ENCODE results near the gene CNOT1. TPM values are rescaled to one million over a fixed set of nuclear protein-coding genes. Genes with fewer than 3 reads are reported as not detected.

CNOT1 gene
- total RNA-seq, 1 donor from 2014 or later = 266 TPM

GRCh38 chr16:58647107-58647506, 17.5 kb upstream of the CNOT1 start:
- peaks cover 5% of the 10 kb centered on the region for H3K4me1 Mint-ChIP-seq
- intact Hi-C loops (cut with micrococcal nuclease) = no loop called here
- DNase-seq = no peak
- no peaks in the 10 kb centered on the region for H3K9me3 Mint-ChIP-seq
- no peak overlapping the region for H3K4me3 Mint-ChIP-seq
- no peak for TF ChIP-seq CTCF (IDR thresholded peaks at IDR 0.05)
- no peaks in the 10 kb centered on the region for H3K36me3 Mint-ChIP-seq (ENCODE audit: low read depth)
- ChIA-PET POLR2A (no interaction called here), CTCF (no interaction called here)
- H3K27me3 Mint-ChIP-seq = no peaks in the 10 kb centered on the region
- no peak overlapping the region for H3K27ac Mint-ChIP-seq
- no peak for ATAC-seq (ENCODE audit: low read depth)

- POLR2A ChIA-PET = no interaction called here
- no peaks in the 10 kb centered on the region for H3K27me3 Mint-ChIP-seq
- DNase-seq (no peak), ATAC-seq (ENCODE audit: low read depth) (no peak)
- intact Hi-C loops (cut with micrococcal nuclease) = no loop called here
- no peaks in the 10 kb centered on the region for H3K9me3 Mint-ChIP-seq
- H3K4me1 Mint-ChIP-seq = no peaks in the 10 kb centered on the region
- no peak overlapping the region for H3K4me3 Mint-ChIP-seq
- no peaks in the 10 kb centered on the region for H3K36me3 Mint-ChIP-seq (ENCODE audit: low read depth)
- no peak overlapping the region for H3K27ac Mint-ChIP-seq
- CTCF ChIA-PET = no interaction called here
- TF ChIP-seq CTCF (IDR thresholded peaks at IDR 0.05) = no peak
These were observed 15.3 kb upstream of the CNOT1 start for GRCh38 chr16:58644765-58645487.

GRCh38 chr16:58644108-58644507, 14.5 kb upstream of the CNOT1 start:
- no peak for DNase-seq
- H3K4me1 Mint-ChIP-seq = no peaks in the 10 kb centered on the region
- H3K27ac Mint-ChIP-seq = no peak overlapping the region
- POLR2A ChIA-PET = no interaction called here
- H3K9me3 Mint-ChIP-seq = no peaks in the 10 kb centered on the region
- no peak overlapping the region for H3K4me3 Mint-ChIP-seq
- no peaks in the 10 kb centered on the region for H3K36me3 Mint-ChIP-seq (ENCODE audit: low read depth)
- no peak for ATAC-seq (ENCODE audit: low read depth)
- intact Hi-C loops (cut with micrococcal nuclease) = no loop called here
- TF ChIP-seq CTCF (IDR thresholded peaks at IDR 0.05) = no peak
- no peaks in the 10 kb centered on the region for H3K27me3 Mint-ChIP-seq
- CTCF ChIA-PET = no interaction called here

GRCh38 chr16:58640949-58641348, 11.3 kb upstream of the CNOT1 start:
- ChIA-PET POLR2A (no interaction called here), CTCF (no interaction called here)
- Mint-ChIP-seq H3K36me3 (ENCODE audit: low read depth) (no peaks in the 10 kb centered on the region), H3K4me1 (no peaks in the 10 kb centered on the region), H3K9me3 (no peaks in the 10 kb centered on the region), H3K4me3 (no peak overlapping the region), H3K27me3 (no peaks in the 10 kb centered on the region), H3K27ac (no peak overlapping the region)
- TF ChIP-seq CTCF (IDR thresholded peaks at IDR 0.05) = no peak
- no peak for DNase-seq
- intact Hi-C loops (cut with micrococcal nuclease) = no loop called here
- ATAC-seq (ENCODE audit: low read depth) = no peak

GRCh38 chr16:58639836-58640235, 10.2 kb upstream of the CNOT1 start:
- H3K9me3 Mint-ChIP-seq = no peaks in the 10 kb centered on the region
- H3K4me3 Mint-ChIP-seq = no peak overlapping the region
- no peak for ATAC-seq (ENCODE audit: low read depth)
- no peak overlapping the region for H3K27ac Mint-ChIP-seq
- no peak for DNase-seq
- H3K36me3 Mint-ChIP-seq (ENCODE audit: low read depth) = no peaks in the 10 kb centered on the region
- ChIA-PET POLR2A (no interaction called here), CTCF (no interaction called here)
- no peaks in the 10 kb centered on the region for H3K27me3 Mint-ChIP-seq
- intact Hi-C loops (cut with micrococcal nuclease) = loop anchor here (10.0 kb wide), 1 partner anchor 635 kb away; the partner anchor contains the start of genes USB1 and ZNF319
- TF ChIP-seq CTCF (IDR thresholded peaks at IDR 0.05) = no peak
- no peaks in the 10 kb centered on the region for H3K4me1 Mint-ChIP-seq
